HG03439 (cell line): ENCODE measurements around the gene ZNF774.
A peak's percentile ranks its signal among the peaks of the same experiment; 100 is the strongest.
"Not testable (repeated sequence)": the region's sequence is repeated elsewhere in the genome, so short reads cannot be mapped to it uniquely, and the experiment has no call there.

ENCODE experiments used
- ATAC-seq: cut with Tn5 transposase; IDR thresholded peaks from one replicate; pipeline ENCODE4 v1.9.1; 2021; ENCODE audit warnings: mild to moderate bottlenecking, moderate library complexity; ENCODE audit not compliant: unreplicated experiment

ZNF774 gene

GRCh38 chr15:90388462-90389380 is 36.6 kb downstream of the ZNF774 start:
- ATAC-seq: peak; percentile 40

GRCh38 chr15:90389513-90389912 is 37.4 kb downstream of the ZNF774 start:
- no peak for ATAC-seq

GRCh38 chr15:90393040-90393439 is 41.0 kb downstream of the ZNF774 start:
- ATAC-seq: no peak

GRCh38 chr15:90394074-90394473 is 42.0 kb downstream of the ZNF774 start:
- no peak for ATAC-seq

GRCh38 chr15:90394748-90395442 is 42.8 kb downstream of the ZNF774 start:
- no peak for ATAC-seq

GRCh38 chr15:90396321-90396720 is 44.2 kb downstream of the ZNF774 start:
- no peak for ATAC-seq

- ATAC-seq: no peak
Measured at GRCh38 chr15:90400005-90400758, 48.1 kb downstream of the ZNF774 start.

- peak; percentile 95 for ATAC-seq
Measured at GRCh38 chr15:90400759-90401314, 48.8 kb downstream of the ZNF774 start.

- no peak for ATAC-seq
Measured at GRCh38 chr15:90401495-90401894, 49.4 kb downstream of the ZNF774 start.

GRCh38 chr15:90402223-90402622 is 50.1 kb downstream of the ZNF774 start:
- ATAC-seq: no peak

- no peak for ATAC-seq
Measured at GRCh38 chr15:90402767-90403166, 50.7 kb downstream of the ZNF774 start.

GRCh38 chr15:90405055-90405607 is 53.0 kb downstream of the ZNF774 start:
- ATAC-seq: no peak

- no peak for ATAC-seq
Measured at GRCh38 chr15:90407336-90407735, 55.3 kb downstream of the ZNF774 start.

GRCh38 chr15:90407871-90408317 is 55.8 kb downstream of the ZNF774 start:
- ATAC-seq: no peak

- ATAC-seq: no peak
Measured at GRCh38 chr15:90408657-90409056, 56.6 kb downstream of the ZNF774 start.

GRCh38 chr15:90409587-90409986 is 57.5 kb downstream of the ZNF774 start:
- ATAC-seq: not testable (repeated sequence)

- ATAC-seq: not testable (repeated sequence)
Measured at GRCh38 chr15:90410316-90410715, 58.2 kb downstream of the ZNF774 start.

GRCh38 chr15:90411176-90411575 is 59.1 kb downstream of the ZNF774 start:
- ATAC-seq: no peak
